IPS-NIHi7 (cell line): Measurements from ENCODE around the gene UNC79.
"Not testable (repeated sequence)": the region's sequence is repeated elsewhere in the genome, so short reads cannot be mapped to it uniquely, and the experiment has no call there.

Source experiments
- DNase-seq: peaks from one replicate; pipeline ENCODE4 v3.0.0; 2012; ENCODE audit warnings: mixed read lengths; ENCODE audit errors: extremely low spot score

Gene UNC79

DNA sequence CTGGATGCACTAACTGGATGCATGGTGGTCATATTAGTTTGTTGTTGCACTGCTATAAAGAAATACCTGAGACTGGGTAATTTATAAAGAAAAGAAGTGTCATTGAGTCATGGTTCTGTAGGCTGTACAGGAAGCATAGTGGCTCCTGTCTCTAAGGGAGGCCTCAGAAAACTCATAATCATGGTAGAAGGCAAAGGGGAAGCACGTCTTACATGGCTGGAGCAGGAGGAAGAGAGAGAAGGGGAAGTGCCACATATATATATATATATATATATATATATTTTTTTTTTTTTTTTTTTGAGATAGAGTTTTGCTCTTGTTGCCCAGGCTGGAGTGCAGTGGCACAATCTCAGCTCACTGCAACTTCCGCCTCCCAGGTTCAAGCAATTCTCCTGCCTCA, 62.9 kb downstream of the UNC79 start:
- not testable (repeated sequence) for DNase-seq

- no peak for DNase-seq
Observed at GRCh38 chr14:93496856-93497741, 66.4 kb downstream of the UNC79 start.

GRCh38 chr14:93510056-93510455, 79.3 kb downstream of the UNC79 start:
- DNase-seq, result no peak

- DNase-seq, result no peak
Observed at GRCh38 chr14:93511001-93511400, 80.3 kb downstream of the UNC79 start.

GRCh38 chr14:93520053-93520607, 89.4 kb downstream of the UNC79 start:
- no peak for DNase-seq

DNA sequence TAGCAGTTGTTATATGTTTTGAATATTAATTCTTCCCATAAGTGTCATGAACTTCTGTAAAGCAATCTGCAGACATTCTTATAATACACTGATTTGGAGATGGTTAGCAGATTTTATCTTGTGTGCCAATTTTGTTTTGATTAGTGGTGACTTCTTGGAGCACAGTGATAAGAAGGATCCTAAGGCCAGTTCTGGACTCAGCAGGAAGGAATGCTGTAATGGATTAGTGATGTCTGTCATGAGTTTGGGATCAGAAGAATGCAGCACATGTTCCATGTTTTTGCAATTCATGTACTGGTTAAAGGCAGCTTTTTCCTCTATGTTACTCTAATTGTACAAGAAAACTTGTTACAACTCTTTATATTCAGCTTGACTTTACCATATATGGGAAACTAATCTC, 91.5 kb downstream of the UNC79 start:
- DNase-seq, result no peak

GRCh38 chr14:93525216-93525615, 94.5 kb downstream of the UNC79 start:
- DNase-seq, result not testable (repeated sequence)

GRCh38 chr14:93525696-93526451, 95.1 kb downstream of the UNC79 start:
- no peak for DNase-seq

- DNase-seq, result no peak
Observed at GRCh38 chr14:93527203-93527607, 96.5 kb downstream of the UNC79 start.

DNA sequence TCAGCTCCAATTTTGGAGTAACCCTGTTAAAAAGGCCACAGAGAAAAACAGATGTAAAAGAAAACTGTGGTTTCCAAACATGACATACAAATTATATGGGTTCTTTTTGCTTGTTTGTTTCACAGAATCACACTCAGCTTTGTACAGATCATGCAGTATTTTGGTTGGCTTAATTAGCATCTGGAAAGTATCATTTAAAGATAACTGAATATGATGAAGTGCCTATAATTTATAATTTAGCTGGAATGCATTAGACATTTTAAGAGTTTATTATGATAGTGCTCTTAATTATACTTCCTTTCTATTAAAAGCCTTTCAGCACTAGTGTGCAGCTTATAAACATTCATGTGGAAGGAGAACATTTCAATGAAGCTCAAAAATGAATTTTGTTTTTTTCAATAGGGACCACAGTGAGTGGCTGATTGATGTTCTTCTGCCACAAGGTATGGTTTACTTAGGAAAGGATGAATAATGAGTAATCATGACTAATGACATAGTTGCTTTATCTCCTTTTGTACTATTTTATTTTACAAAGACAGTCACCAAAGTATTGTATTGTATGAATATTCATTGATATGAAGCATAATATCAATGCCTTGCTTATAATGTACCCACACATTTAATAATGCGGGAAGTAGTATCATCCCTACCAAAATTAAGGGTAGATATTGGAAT, 98.3 kb downstream of the UNC79 start:
- no peak for DNase-seq

DNA sequence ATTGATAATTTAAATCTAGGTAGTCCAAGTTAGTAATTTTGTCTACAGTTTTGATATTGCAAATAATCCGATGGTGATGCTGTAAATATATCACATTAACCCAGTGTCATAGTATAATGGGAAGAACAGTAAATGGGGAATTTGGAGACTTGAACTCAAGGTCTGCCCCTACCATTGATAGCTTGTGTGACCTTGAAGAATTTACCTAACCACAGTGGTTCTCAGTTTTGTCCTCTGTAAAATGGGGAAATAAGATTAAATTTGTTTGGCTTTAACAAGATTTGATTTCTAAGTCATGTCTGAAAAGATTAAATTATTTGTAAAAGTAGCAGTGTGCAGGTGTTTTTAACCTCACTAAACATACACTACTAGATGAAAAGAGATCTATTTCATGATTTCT, 100.9 kb downstream of the UNC79 start:
- DNase-seq, result no peak

GRCh38 chr14:93532541-93532940, 101.8 kb downstream of the UNC79 start:
- no peak for DNase-seq

- DNase-seq, result no peak
Observed at GRCh38 chr14:93533437-93533836, 102.7 kb downstream of the UNC79 start.

- DNase-seq, result no peak
Observed at GRCh38 chr14:93533842-93534241, 103.1 kb downstream of the UNC79 start.

DNA sequence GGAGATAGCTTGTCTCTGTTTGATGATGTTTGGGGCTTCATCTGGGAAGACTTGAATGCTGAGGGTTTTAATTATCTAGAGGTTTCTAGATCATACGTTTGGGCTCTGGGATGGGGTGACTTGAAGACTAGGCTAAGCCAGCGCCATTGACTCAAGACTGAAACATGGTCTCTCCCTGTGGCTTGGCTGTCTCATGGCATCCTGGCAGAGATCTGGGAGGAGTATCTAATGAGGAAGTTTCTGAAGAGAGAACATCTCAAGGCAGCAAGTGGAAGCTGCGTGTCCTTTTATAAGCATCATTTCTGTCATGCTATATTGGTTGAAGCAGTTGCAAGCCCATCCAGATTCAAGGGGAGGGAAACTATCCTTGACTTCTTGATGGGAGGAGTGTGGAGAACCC, 104.8 kb downstream of the UNC79 start:
- DNase-seq, result no peak

- DNase-seq, result peak; percentile 29
Observed at GRCh38 chr14:93536945-93537344, 106.2 kb downstream of the UNC79 start.

GRCh38 chr14:93537951-93538350, 107.2 kb downstream of the UNC79 start:
- no peak for DNase-seq

GRCh38 chr14:93538413-93538812, 107.7 kb downstream of the UNC79 start:
- DNase-seq, result peak; percentile 35

GRCh38 chr14:93540235-93540634, 109.5 kb downstream of the UNC79 start:
- DNase-seq, result no peak

DNA sequence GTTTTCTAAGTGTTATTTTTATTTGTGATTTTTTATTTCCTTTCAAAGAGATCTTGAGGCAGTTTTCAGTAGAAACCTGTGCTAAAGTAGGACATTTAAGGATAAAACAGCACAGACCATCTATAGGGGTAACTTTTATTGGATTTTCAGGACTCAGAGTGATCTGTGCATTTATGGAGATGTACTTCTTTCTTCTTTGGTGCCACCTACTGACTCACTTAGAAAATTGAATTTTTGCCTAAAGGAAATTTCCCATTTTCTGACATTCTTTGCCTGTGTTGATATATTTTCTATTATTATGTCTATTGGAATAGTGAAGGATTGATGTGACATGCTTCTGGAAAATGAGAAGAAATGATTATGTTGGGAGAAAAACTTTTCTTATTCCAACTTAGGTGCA, 113.0 kb downstream of the UNC79 start:
- peak; percentile 12 for DNase-seq

- DNase-seq, result no peak
Observed at GRCh38 chr14:93544212-93544611, 113.5 kb downstream of the UNC79 start.

- no peak for DNase-seq
Observed at GRCh38 chr14:93546642-93547041, 115.9 kb downstream of the UNC79 start.
